Measurements from ENCODE around the gene PSAP.

PSAP gene

DNA sequence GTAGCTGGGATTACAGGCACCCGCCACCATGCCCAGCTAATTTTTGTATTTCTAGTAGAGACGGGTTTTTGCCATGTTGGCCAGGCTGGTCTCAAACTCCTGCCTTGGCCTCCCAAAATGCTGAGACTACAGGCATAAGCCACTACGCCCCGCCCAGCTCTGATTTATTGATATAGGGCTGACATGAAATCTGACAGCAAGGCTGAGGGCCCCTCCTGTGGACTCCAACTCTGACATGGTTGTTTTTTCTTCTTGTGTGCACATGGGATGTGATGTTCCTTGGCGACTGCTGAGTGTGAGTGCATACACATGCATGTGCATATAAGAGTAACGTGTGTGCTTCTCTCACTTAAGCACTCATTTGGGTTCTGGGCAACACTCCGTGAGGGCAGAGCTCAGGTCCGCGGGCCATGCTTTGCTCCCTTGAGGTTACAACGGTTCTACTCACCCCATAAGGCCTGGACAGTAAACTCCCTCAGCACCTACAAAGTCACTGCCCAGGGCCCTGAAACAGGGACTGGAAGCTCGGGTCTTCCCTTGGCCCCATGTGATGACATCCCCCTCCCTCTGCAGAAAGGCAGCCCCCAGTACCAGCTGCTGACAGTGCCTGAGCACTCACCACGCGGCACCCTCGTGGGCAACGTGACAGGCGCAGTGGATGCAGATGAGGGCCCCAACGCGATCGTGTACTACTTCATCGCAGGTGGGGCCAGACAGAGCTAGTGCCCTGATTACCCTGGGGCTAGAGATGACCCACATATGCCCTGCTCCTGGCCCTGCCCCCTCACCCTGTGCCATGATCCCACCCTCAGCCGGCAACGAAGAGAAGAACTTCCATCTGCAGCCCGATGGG is 44.1 kb downstream of the PSAP start:
- ATAC-seq: no peak

DNA sequence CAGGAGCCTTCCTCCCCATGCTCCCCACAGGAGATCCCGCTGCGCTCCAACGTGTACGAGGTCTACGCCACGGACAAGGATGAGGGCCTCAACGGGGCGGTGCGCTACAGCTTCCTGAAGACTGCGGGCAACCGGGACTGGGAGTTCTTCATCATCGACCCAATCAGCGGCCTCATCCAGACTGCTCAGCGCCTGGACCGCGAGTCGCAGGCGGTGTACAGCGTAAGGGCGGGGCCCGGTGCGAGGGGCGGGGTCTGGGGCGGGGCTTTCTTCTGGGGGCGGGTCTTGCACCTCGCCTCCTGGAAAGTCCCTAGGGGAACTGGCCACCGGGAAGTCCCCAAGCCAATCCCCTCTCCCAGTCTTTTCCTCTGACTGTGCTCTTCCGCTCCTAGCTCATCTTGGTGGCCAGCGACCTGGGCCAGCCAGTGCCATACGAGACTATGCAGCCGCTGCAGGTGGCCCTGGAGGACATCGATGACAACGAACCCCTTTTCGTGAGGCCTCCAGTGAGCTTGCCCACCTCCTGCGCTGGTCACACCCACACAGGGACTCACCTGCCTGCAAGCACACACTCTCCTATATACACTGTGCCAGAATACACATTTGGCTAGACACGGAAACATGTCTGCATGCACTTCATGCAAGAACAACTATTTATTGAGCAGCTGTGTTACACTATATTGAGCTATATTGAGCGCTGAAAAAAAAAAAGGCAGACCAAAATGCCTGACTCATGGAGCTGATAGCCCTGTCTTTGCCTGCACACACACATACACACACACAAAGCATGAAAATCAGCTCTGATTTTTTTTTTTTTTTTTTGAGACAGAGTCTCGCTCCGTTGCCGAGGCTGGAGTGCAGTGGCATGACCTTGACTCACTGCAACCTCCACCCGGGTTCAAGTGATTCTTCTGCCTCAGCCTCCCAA is 45.0 kb downstream of the PSAP start:
- ATAC-seq: no peak

DNA sequence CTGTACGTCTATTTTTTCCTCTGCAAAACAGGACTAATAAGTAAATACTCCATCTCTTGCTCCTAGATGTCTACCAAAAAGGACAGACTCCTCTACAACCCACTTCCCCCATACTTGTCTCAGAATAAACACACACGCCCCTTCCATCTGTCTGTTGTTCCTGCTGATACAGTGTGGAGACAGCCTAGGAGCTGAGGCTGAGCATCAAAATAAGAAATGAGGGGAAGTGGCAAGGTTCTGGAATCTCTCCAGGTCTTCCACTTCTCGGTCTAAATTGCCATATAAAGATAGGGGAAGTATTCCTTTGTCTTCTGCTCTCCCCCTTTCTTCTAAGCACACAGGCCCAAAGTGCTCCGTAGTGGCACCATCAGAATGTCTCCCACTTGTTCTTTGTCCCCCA is 47.0 kb downstream of the PSAP start:
- ATAC-seq: no peak

DNA sequence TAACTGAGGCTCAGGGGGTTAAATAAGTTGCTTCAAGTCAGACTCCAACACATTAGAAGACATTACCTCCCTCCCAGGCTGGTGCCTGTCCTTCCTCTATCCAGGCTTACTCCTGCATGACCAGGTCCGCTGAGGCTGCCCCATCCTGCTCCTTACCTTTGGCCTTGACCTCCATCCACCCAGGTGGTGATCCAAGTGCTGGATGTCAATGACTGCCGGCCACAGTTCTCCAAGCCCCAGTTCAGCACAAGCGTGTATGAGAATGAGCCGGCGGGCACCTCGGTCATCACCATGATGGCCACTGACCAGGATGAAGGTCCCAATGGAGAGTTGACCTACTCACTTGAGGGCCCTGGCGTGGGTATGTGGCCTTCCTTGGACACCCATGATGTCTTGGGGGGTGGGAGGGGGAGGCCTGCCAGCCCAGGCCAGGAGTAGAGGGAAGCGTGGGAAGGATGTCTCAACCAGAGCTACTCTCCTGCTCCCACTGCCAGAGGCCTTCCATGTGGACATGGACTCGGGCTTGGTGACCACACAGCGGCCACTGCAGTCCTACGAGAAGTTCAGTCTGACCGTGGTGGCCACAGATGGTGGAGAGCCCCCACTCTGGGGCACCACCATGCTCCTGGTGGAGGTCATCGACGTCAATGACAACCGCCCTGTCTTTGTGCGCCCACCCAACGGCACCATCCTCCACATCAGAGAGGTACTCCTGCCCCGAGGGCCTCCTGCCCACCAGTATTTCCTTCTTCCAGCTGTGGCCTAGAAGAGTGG is 48.1 kb downstream of the PSAP start:
- no peak for ATAC-seq

DNA sequence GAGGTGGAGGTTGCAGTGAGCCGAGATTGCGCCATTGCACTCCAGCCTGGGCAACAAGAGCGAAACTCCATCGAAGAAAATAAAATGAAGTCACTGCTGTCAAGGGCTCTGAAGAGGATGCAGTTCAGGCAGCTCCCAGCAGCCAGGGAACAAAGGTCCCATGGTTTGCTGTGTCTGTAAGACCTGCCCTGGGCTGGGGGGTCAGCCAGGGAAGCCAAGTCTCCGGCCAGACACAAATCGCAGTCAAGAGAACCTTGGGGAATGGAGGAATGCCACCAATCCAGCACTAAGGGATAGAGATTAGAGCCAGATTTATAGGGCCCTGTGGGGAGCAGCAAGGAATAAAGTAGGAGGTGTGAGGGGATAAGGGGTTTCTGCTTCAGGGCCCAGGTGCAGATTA is 48.8 kb downstream of the PSAP start:
- ATAC-seq: no peak

DNA sequence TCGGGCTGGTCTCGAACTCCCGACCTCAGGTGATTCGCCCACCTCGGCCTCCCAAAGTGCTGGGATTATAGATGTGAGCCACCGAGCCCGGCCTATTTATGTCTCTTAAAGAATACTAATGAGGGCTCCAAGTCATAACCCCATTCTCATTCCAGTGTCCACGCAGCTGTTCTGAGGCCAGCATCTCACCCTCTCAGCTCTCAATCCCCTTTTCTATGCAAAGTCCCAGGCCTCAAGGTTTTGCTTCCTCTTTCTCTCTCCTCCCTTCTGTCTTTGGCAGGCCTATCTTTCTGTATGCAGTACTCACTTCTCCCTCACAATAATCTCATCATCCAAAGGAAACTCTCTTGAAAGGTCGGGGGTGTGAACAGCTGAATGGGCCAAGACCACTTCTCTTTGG is 49.7 kb downstream of the PSAP start:
- ATAC-seq: no peak

DNA sequence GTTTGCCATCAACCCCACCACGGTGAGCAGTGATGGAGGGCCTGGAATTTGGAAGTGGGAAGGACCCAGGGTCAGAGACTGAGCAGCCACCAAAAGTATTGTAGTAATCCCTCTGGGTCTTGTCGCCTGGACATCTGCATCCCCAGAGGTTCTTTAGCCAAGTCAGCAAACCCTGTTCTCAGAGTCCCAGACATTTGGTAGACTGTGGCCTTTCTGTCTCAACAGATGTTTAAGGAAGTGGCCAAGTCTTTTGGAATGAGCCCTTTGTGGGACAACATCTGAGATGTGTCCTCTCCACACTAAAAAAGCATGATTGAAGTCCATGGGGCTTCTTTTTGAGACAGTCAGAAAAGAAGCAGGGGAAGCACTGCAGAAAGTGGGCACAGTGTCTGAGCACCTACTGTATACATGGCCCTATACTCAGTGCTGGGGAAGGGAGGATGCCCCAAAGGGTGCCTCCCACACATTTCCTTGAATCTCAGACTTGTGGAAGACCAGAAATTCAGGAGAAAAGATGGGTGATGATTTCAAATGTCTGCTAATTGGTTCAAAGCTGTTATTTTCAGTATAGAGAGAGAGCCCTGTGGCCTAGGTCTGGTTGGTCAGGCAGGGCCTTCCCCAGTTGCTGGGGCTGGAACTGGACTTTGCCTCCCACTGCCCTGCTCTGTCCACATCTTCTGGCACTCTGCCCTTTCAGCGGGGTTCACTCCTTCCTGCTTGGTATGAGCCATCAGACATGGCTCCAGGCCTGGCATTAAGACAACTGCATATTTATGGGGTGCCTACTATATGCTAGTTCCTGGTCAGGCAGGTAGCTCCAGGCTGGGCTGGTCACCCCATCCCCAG is 51.2 kb downstream of the PSAP start:
- no peak for ATAC-seq

DNA sequence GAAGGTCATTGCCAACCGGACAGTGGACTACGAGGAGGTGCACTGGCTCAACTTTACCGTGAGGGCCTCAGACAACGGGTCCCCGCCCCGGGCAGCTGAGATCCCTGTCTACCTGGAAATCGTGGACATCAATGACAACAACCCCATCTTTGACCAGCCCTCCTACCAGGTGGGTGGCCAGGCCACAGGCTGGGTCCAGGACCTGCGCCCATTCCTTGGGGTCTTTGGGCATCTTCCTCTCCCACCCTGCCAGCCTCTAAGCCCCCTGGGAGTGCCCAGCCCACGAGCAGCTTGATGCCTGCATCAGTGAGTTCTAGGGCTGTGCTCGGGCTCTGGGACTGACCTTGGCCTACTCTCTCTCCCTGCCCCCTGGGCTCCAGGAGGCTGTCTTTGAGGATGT is 51.9 kb downstream of the PSAP start:
- ATAC-seq: no peak

DNA sequence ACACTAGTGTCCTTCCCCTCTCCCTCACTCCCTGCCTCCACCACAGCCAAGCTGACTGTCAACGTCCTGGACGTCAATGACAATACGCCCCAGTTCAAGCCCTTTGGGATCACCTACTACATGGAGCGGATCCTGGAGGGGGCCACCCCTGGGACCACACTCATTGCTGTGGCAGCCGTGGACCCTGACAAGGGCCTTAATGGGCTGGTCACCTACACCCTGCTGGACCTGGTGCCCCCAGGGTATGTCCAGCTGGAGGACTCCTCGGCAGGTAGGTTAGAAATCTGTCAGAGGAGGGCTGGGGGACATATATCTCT is 52.8 kb downstream of the PSAP start:
- no peak for ATAC-seq

DNA sequence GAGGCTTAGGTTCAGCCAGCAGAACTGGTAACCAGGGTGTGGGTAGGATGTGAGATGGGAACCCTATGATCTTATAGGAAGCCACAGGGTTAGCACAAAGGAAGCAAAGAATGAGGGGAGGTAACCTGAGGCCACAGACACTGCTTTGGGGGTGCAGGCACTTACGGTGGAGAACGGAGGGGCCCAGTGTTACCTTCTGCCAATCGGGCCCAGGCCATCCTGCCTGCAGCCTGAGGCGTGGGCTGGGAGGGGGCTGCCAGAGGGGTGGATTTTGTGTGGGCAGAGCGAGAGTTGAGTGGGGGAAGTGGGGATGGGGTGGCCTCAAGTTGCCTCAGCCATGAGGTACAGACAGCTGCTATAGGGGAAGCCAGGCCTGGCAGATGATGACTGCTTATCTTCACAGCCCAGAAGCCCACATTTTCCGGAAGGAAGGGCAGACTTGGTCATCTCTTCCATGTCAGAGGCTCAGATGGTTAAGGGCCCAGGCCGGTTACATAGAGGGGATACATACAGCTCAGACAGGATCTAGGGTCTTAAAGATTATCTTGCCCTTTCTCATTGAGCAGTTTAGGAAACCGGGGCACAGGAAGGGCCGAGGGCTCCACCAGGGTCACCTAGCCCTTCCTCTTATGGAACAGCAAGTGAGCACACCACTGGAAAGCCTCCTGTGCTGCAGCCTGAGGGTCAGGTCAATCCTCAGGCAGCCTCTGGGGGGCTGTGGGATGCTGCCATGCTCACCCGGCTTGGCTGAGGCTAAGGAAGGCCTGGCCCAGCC is 53.3 kb downstream of the PSAP start:
- ATAC-seq: no peak

DNA sequence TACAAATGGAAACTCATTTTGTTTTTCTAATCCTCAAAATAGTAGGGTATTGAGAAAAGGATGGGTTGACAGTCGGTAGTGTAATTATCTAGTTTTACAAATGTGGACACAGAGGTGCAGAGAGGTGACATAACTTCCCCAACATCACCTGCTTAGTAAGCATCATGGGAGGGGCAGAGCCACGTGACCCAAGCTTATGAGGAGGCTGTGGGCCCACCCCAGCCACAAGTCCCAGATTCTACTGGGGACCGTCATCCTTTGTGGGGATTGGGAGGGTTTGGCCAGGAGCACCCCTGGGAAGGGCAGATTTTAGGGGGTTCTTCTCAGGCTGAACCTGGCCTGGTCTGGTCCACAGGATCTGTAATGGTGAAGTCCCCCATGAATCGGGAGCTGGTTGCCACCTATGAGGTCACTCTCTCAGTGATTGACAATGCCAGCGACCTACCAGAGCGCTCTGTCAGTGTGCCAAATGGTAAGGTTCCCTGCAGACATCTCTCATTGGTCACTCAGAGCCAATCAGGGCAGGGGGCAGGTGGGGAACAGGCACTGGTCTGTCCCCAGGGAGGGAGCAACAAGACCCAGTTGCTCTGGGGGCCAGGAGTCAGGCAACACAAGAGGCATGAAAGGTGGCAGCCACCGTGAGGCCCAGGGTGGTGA is 54.2 kb downstream of the PSAP start:
- ATAC-seq: no peak

DNA sequence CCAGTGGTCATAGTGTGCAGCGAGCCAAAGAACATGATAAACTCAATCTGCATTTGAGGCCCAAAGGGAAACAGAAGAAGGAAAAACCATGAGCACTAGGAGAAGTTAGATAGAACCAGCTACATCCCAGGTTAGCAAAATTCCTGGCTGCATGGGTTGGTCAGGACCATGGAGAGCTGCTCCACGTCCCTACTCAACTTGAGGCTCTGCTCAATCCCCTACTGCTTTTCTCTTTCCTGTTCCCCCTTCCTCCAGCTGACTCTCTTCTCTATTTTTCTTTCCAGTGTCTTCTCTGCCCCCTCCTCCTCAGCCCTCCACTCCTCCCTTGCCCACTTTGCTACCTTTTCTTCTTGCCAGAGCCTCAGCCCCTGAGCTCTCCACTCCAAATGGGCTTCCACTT is 55.8 kb downstream of the PSAP start:
- ATAC-seq: no peak

DNA sequence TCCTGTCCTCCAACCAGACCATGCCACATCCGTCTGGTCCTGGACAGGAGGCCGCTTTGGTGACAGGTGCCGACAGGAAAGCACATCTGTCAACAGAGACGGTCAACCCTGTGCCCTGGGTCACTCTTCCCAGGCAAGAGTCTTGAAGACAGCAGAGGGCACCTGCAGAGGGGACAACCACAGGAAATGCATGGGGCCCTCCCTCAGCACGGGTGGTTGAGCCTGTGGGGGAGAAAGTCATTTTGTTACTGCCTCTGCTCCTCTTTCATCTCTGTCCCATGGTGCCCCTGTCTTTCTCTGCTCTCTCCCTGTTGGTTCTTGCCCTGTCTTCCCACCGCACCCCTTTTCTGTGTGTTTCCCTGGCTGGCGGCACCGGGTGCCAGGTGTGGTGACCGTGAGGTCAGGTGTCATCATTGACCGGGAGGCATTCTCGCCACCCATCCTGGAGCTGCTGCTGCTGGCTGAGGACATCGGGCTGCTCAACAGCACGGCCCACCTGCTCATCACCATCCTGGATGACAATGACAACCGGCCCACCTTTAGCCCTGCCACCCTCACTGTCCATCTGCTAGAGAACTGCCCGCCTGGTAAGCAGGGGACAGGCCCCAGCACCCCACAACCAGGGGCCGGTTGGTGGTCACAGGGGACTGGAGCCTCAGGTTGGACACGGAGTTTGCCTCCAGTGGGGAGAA is 60.2 kb downstream of the PSAP start:
- ATAC-seq: no peak

DNA sequence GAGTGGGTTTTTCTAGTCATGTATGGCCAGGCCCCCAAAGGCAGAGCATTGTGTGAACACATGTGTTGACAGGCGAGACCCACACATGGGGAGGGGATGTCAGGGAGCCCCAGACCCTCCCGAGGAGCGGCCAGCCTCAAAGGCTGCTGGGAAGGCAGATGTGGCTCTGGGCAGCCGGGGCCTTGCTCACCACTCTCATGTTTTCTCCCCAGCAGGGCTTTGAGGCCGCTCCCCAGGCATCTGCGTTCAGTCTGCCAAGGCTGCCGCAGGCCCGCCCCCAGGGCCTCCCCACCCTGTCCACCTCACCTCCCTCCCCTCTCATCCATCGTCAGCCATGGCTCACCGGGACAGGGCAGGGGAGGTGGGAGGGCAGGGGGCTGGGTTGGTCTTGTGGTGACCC is 61.2 kb downstream of the PSAP start:
- ATAC-seq: no peak

DNA sequence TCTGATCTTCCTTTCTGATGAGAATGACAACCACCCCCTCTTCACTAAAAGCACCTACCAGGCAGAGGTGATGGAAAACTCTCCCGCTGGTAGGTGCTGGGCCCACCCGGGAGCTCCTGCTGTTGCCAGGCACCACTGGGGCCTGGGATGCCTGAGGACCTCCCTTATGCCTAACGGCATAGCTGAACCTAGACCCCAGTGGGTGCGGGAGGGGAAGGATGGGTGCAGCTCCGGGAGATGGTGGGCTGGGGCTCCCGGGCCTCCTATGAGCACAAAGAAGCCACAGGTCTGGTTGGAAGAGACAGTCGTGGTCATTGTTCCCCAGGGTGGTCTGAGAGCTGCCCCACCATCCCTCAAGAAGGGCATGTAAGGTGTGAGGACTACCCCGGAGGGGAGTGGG is 62.1 kb downstream of the PSAP start:
- no peak for ATAC-seq

DNA sequence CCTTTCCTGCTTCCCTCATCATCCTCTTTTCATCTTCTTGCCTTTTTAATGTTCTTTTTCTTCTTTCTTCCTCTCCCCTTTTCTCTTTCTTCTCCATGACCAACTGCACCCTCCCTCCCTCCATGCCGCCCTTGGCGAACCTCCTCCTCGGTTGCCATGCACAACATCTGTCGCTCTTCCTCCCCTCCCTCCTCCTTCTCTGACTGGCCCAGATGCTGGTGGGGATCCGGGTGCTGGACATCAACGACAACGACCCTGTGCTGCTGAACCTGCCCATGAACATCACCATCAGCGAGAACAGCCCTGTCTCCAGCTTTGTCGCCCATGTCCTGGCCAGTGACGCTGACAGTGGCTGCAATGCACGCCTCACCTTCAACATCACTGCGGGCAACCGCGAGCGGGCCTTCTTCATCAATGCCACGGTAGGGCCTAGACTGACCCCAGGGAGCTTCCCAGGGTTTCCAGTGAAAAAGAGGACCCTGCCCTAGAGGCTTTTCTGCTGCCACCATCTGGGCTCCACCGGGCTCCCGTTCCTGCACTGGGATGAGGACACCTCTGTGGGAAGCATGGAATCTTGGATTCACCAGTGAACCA is 66.3 kb downstream of the PSAP start:
- no peak for ATAC-seq

DNA sequence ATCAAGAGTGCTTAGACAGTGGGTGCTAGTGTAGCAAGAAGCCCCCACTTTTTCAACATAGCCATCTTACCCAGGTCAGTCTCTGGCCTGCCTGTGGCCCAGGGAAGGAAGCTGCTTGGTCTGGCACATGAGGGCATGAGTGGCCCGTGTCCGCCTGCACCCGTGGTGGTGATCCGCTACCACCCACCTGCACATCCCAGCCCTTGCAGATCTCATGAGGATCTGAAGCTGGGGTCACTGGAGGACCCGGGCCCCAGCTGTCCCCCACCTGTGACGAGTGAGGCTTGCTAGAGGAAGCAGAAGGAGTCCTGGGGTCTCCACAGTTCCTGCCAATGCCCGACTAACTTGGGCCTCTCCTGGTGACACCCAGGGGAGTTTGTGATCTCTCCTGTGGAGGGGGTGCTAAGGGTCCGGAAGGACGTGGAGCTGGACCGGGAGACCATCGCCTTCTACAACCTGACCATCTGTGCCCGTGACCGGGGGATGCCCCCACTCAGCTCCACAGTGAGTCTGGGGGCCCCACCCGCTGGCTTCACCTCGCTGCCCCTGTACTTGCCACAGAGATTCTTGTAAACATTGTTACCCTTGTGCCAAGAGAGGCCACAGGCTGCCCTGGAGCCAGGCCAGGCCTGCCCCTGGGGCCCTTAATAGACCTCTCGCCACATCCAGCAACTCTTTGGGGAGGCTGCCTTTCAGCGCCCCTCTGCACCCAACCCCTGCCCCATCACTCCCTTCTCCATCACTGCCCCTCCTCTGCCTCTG is 67.0 kb downstream of the PSAP start:
- no peak for ATAC-seq

DNA sequence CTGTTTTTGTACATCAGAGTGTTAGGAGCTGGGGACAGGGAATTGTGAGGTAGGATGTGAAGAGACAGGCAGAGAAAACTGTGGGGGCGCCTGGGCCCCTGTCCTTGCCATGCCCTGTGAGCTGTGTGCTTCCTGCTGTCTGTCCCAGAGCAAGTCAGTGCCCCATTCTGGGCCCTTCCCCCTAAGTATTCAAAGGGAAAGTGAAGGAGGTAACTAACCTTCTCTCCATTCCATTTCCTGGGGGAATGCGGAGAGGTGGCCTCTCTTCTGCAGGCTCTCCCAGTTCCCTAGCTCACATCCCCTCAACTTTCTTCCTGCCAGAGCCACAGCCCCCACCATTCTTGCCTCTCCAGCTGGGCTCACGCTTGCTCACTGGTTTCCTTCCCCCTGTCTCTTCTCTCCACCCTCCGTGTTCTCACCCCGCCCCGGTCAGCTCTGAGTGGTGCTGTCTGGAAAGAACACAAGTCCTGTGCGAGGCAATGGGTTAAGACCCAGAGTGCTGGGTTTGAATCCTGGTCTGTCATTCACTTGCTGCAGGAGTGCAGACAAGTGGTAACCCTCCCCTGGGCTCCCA is 68.0 kb downstream of the PSAP start:
- ATAC-seq: no peak
